HG03196 (cell line): ENCODE data around the gene APP.

ENCODE experiments used
- ATAC-seq: cut with Tn5 transposase; IDR thresholded peaks from one replicate; pipeline ENCODE4 v1.9.1; 2021; ENCODE audit not compliant: unreplicated experiment

The APP gene

DNA sequence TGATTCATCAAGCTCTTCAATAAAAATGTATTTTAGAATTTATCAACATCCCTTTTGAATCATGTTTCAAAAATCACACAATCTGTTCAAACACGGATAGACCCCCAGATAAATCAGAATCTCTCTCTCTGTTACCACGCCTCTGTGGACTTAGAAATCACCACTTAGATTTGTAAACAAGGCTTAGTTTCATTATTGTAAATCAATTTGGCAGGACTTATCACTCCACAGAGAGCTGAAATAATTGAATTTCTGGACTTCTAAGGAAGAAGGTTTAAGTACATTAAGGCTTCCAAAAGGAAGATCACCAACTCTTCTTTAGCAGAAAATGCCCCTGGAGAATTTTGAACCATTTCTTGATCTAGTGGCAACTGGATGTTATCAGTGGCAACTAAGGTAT is 100.4 kb downstream of the APP start:
- ATAC-seq: no peak

DNA sequence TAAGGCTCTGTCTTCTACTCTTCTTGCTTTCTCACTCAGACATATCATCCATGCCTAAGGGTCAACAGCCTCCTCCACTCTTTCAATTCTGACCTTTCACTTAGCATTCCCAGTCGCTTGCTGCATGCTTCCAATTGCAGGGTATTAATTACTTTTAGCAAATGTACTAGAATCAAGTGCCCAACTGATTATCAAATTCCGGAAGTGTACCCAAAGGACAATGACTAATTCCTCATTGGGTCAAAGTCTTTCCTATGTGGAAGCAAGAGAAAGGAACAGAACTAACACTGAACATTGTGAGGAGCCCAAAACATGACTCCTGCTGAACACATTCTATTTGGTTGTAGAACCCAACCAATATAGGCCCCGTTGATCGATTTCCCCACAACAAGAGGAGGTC is 101.8 kb downstream of the APP start:
- no peak for ATAC-seq

DNA sequence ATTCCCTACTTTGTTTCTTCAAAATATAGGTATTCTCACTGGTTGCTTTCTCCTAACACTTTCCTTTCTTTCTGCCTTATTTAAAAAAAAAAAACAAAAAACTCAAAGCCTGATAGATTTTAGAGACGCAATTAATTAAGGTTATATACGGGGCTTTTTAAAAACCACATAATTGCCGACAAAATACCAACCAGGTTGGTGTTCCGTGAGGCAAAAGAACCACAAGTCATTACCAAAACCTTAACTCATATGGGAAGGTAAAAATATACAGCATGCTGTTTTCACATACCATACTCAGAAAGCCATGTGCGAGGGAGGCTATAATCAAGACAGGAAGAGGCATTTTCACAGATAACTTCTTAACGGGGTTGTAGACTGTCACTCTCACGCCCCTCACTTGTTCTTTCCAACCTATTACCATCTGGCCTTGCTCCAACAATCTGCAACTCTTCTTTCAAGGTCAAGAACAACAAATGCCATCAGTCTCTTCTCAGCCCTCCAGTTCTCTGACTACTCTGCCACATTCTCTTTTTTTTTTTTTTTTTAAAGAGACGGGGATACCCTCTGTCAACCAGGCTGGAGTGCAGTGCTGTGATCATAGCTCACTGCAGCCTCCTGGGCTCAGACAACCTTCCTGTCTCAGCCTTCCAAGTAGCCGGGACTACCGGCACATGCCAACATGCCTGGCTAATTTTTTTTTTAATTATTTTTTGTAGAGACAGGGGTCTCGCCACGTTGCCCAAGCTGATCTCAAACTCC is 102.6 kb downstream of the APP start:
- no peak for ATAC-seq

DNA sequence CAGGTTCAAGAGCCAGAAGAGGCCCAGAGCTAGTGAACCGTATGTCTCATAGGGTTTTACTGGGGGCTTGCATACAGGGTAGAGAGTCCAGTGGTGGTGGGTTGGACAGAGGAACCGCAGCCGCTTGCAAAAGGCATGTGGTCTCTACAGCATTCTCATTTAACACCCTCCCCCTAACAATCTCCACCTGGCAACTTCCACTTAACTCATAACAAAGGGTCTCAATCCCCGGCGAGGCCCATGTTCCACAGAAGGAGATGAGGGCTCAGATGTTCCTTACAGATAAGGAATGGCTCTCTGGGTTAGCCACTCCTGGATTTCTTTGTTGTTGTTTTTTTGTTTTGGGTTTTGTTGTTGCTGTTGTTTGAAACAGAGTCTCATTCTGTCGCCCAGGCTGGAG is 106.1 kb downstream of the APP start:
- ATAC-seq: no peak

DNA sequence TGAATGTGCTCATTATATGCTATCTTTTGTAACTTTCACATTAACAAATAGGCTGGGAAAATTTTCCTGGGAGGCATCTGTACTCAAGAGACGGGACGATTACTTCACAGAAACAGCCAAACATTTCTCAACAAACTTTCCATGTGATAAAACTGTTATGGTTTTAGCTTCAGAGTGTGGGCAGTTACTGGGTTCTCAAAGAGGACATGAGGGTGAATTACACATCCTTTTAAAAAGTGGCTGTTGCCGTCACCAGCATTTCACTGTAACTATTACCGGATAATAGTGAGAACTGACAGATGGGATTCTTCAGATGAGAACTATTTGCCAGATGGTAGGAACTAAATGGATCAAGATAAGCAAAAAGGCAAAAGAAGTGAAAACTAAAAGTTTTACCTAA is 109.1 kb downstream of the APP start:
- no peak for ATAC-seq

DNA sequence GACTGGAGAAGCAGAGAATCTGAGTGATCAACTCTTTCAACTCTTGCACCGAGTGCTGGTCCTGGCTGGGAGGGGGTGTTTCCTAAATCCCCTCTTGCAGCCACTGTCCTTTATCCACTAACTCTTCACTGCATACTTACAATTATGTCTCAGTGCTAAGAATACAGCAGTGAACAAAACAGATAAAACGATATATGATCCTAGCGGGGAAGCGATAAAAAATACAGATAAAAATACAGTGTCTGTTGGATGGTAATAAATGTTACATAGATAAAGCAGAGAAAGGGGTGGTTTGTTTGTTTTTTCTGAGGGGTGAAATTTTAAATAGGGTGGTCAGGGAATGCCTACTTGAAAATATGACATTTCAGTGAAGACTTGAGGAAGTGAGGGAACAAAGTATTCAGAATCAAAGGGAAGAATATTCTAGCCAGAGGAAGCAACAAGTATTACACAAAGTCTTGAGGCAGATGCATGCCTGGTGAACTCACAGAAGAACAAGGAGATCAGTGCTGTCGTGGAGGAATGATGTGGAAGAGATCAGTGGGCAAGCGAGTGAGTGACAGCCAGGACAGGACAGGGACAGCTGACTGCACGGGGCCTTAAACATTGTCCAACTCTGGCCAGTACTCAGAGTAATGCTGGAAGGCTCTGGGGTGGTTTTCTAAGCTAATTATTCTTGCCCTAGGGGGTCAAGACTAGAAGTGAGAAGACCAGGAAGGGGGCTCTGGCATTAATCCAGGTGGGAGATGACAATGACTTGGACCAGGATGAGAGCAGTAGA is 110.0 kb downstream of the APP start:
- no peak for ATAC-seq

DNA sequence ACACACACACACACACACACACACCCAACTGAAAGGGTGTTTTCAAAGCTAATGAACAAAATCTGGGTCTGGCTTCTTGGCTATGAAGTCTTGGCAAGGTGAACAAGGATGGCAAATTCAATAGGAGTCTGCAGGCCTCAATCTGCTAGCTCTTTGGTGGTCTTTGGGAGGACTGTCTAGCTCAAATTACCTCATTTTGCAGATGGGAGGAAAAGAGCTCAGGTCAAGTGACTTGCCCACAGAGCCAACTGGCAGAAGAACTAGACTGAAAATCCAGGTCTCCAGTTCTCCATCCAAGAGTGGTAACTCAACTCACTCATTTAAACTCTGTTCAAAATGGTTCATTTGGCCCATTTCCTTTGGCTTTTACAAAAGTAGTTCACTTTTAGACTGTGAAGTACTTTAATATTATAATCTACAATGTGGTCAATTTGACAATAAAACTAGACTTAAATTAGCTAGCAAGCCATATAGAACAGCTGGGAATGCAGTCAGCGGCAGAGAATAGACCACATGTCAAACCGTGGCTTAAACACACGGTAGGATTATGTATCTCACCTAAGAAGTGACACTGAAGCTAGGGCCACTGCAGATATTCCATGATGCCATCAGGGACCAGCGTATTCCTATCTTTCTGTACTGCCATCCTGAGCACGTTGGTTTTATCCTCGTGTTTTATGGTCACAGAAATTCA is 112.9 kb downstream of the APP start:
- ATAC-seq: no peak

DNA sequence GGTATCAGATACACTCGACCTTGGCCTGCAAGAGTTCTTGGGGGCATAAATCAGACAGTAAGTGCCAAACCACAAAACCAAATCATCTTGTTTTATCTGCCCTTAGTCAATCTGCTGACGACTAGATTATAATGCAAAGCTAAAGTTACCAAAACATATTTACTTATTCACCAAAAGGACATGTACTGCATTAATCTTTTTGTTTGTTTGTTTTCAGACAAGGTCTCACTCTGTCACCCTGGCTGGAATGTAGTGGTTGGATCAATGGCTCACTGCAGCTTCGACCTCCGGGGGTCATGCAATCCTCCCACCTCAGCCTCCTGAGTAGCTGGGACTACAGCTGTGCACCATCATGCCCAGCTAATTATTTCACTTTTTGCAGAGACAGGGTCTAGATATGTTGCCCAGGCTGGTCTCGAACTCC is 114.7 kb downstream of the APP start:
- no peak for ATAC-seq

DNA sequence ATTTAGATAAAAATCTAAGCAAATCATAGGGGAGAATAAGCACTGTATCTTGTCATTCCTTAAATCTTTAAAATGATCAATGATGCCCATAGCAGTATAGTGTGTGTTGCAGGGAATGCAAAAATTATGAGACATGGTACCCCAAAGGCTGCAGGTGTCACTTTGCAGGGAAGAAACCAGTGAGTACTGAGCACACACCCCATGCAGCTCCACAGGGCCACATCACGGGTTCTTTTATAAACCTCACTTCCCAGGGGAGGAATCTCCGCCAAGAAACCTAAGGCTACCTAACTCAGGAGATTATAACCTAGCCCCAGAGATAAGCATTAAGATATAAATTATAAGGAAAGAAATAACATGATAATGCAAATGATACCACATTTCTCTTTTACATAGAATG is 115.6 kb downstream of the APP start:
- no peak for ATAC-seq

DNA sequence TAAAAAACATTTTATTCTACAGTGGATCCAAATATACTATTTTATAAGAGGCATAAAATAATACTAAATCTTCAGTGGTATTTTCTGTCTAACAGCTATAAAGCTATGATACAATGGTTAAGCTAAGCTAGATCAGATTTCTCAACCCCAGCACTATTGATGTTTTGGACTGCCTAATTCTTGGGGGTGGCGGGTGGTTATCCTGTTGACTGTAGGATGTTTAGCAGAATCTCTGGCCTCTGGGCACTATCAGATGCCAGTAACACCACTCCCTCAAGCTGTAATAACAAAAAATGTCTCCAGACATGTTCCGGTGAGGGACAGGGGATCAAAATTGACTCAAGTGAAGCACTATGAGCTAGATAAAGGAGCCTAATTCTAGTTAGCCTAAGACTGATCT is 118.5 kb downstream of the APP start:
- ATAC-seq: no peak

DNA sequence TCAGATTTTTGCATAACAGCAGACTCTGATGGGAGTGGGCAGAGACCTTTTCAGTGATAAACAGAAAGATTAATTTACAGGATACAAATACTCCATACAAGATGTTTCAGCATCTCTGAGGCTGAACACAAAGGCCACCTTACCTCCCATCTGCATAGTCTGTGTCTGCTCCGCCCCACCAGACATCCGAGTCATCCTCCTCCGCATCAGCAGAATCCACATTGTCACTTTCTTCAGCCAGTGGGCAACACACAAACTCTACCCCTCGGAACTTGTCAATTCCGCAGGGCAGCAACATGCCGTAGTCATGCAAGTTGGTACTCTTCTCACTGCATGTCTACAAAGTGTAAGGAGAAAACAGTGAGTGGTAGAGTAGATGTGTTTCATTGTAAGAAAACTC is 119.7 kb downstream of the APP start:
- no peak for ATAC-seq

DNA sequence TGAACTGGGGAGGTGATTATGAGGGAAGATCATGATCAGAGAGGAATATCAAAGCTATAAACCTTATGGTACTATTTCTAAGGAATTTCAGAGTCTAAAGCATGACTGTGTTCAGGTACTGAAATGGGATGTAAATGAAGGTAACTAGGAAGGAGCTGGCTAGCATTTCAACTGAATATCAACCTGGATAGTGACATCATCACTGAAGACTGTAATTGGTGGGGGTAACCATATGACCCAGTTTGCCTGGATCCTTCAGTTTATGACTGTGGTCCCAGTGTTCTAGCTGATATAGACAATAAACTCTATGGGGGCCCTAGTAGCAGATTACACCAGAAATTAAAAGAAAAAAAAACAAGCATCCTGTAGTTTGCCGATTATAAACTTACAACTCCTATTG is 120.8 kb downstream of the APP start:
- ATAC-seq: no peak

DNA sequence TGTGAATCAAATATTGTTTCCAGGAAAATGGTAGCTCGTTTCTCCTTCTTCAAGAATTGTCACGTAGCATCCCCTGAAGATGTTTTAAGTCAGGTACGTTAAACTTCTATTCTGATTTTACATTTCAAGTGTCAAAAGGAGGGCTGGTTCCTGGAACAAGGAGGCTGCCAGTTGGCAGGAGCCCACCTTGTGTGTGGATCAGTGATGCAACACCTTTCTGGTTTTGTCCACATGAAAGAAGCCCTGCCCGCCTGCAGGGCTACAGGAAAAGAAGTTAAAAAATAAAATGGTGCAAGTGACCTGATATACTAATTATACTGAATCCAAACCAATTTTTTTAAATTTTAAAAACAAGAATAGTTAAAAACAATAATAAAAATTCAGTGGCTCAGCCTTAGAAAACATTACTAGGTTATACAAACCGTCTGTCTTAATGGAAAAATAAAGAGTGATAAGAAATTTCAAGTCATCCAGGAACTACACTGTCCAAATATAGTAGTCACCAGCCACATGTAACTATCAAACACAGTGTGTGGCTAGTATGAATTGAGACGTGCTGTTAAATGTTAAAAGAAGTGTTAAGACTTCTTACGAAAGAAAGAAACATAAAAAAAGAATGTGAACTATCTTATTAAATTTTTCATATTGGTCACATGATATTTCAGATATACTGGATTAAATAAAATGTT is 123.1 kb downstream of the APP start:
- no peak for ATAC-seq

DNA sequence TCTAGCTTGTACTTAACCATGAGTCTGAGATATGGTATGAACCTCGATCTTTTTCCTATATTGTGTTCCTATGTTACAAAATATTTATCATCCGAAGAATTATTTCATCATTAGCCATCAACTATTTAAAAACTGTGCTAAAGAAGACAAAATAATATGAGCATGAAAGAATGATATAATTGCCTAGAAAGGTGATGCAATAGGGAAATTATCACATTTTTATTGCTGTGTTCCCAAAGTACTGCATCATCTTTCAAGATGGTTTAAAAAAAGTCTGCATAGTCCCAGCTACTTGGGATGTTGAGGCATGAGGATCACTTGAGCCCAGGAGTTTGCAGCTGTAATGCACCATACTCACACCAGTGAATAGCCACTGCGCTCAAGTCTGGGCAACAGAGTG is 126.7 kb downstream of the APP start:
- ATAC-seq: no peak

DNA sequence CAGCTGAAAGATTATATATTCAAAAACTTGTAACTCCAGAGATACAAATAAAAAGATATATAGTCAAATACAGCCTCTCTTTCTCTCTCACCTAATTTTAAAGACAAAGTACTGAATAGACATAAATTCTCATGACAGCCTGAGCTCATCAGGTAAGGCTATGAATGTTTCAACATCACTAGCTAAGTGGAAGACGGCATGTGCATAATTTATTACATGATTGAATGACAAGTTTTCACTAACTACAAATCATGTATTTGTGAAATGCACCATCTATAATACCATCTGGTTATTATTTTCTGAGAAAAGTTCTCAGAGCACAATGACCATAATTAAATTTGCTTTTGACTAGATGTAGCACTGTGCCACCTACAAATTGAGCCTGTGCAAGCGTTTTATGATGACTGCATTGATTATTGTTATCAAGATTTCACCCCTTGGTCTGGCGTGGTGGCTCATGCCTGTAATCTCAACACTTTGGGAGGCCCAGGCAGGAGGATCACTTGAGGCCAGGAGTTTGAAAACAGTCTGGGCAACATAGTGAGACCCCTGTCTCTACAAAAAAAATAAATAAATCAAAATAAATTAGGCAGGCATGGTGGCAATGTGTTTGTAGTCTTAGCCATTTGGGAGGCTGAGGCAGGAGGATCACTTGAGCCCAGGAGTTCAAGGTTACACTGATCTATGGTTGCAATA is 128.2 kb downstream of the APP start:
- no peak for ATAC-seq

DNA sequence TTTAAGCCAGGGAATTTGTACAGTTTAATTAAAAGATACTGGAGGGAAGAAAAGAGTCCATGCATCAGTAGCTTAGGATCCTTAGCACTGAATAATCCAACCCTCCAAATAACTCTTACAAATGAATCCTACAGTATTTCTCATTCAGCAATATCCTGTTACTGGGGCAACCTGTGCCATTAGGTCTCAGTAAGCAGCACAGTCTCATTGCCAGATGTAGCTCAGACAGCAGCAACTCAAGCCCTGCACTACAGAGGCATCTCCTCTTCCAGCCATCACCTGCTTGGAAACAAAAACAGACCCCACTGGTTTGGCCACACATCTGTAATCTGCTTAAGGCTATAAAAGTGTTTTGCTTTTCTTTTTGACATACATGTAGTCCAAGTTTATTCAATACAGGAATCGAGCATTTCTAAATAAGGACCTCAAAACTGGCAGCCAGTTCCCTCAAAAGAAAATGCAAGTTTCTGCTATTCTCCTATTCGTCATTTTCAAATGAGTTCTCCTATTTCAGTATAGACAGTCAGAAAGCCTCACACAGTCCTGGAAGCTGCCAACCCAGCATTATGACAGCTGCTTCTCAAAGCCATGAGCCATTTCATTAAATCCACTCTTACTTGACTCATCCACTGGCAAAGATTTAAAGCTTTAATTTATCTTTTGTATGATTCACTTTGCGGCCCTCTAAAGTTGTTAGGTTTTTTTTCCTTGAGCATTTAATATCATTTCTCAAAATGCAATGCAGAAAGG is 129.0 kb downstream of the APP start:
- ATAC-seq: no peak

DNA sequence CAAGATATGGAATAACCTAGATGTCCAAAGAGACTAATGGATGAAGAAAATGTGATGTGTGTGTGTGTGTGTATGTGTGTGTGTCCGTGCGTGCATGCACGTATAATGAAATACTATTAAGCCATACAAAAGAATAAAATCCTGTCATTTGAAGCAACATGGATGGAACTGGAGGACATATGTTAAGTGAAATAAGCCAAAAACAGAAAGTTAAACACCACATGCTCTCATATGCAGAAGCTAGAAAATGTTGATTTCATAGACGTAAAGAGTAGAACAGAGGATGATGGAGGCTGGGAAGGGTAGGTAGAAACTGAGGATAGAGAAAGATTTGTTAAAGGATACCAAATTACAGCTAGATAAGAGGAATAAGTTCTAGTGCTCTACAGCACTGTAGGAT is 133.7 kb downstream of the APP start:
- no peak for ATAC-seq

DNA sequence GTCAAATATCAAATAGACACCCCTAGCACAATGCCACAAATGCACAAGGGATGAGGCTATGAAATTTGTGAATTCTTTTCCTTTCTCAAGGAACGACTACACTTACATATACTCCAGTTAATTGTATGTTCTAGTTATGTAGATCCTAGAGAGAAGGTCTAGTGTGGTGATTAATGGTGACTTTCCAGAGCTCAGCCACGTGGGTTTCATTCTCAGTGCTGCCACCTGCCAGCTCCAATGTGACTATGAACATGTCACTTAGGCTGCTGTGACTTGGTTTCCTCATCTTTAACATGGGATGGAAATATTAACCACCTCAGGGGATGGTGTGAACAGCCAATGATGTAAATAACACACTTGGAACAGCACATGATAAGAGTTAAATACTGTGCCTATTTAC is 138.3 kb downstream of the APP start:
- no peak for ATAC-seq

DNA sequence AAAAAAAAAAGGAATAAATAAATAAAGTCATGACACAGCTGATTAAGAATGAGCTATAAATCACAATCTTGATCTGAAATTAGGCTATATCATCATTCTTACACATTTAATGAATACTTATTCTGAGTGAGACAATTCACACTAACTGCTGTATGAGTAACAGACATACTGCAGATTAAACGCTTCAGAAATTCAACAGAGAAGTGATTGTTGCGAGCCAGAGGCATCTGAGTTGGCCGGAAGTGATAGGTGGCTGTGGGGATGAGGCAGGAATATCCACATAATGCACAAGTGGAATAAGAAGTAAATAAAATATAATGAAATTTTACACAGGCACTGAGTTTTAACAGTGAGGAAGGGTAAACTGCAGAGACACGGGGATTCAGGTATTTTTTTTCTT is 142.4 kb downstream of the APP start:
- ATAC-seq: no peak

DNA sequence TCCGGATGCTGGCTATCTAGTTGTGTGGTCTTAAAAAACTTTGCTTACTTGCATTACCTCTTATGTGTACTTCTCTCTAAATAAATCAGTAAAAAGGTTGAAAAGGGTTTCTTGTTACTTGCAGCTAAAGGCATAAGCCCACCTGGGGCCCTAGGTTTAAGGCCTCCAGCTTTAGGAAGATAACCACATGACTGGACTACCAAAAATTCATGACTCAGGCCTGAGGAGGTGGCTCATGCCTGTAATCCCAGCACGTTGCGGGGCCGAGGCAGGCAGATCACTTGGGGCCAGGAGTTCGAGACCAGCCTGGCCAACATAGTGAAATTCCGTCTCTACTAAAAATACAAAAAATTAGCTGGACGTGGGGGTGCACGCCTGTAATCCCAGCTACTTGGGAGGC is 142.9 kb downstream of the APP start:
- ATAC-seq: no peak
